ENCODE data around the gene RPS26.

- TF ChIP-seq SP1 (IDR thresholded peaks at IDR 0.05; ENCODE audit: low read depth), result no peak
- TF ChIP-seq, protein P1, sequence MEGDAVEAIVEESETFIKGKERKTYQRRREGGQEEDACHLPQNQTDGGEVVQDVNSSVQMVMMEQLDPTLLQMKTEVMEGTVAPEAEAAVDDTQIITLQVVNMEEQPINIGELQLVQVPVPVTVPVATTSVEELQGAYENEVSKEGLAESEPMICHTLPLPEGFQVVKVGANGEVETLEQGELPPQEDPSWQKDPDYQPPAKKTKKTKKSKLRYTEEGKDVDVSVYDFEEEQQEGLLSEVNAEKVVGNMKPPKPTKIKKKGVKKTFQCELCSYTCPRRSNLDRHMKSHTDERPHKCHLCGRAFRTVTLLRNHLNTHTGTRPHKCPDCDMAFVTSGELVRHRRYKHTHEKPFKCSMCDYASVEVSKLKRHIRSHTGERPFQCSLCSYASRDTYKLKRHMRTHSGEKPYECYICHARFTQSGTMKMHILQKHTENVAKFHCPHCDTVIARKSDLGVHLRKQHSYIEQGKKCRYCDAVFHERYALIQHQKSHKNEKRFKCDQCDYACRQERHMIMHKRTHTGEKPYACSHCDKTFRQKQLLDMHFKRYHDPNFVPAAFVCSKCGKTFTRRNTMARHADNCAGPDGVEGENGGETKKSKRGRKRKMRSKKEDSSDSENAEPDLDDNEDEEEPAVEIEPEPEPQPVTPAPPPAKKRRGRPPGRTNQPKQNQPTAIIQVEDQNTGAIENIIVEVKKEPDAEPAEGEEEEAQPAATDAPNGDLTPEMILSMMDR (IDR thresholded peaks at IDR 0.05 in 2 of 3, conservative IDR thresholded peaks at IDR 0.05 in 1 of 3; ENCODE audit: borderline replicate concordance in 1 of 3, insufficient read depth in 1 of 3, low read depth in 2 of 3, low read length in 2 of 3), result no peak
- TF ChIP-seq REST (IDR thresholded peaks at IDR 0.05; ENCODE audit: low read depth), result no peak
- TF ChIP-seq POLR2AphosphoS5 (IDR thresholded peaks at IDR 0.05; ENCODE audit: low read depth, low read length), result no peak
- TF ChIP-seq EZH2 (IDR thresholded peaks at IDR 0.05), result no peak
- TF ChIP-seq EGR1 (IDR thresholded peaks at IDR 0.05; ENCODE audit: low read depth), result no peak
- TF ChIP-seq EZH2phosphoT487 (IDR thresholded peaks at IDR 0.05; ENCODE audit: borderline replicate concordance), result no peak
- TF ChIP-seq POLR2A (IDR thresholded peaks at IDR 0.05; ENCODE audit: borderline replicate concordance, extremely low read depth, insufficient read depth, insufficient read length), result no peak
- no peak for TF ChIP-seq TCF7L2 (IDR thresholded peaks at IDR 0.05; ENCODE audit: borderline replicate concordance, extremely low read depth, insufficient read depth, insufficient read length)
These were observed 31.6 kb upstream of the RPS26 start for GRCh38 chr12:56010111-56010570.

Measured in HCT116 (cell line).